Measurements from ENCODE around the gene CLVS2.

CLVS2 gene

GRCh38 chr6:123000244-123000770 lies 4.3 kb downstream of the CLVS2 start:
- in situ Hi-C loops (cut with HindIII; ENCODE audit: low sequenced_read_pairs): no loop called here
- H3K4me3 ChIP-seq (ENCODE audit: low read depth, low read length): no peak overlapping the region
- no peak for TF ChIP-seq CTCF (IDR thresholded peaks at IDR 0.05; ENCODE audit: low read depth, low read length)
- no peak for DNase-seq (ENCODE audit: low read depth, low spot score)

GRCh38 chr6:123001540-123001939 lies 5.5 kb downstream of the CLVS2 start:
- in situ Hi-C loops (cut with HindIII; ENCODE audit: low sequenced_read_pairs): no loop called here
- DNase-seq (ENCODE audit: low read depth, low spot score): no peak
- no peak for TF ChIP-seq CTCF (IDR thresholded peaks at IDR 0.05; ENCODE audit: low read depth, low read length)
- no peak overlapping the region for H3K4me3 ChIP-seq (ENCODE audit: low read depth, low read length)

- TF ChIP-seq CTCF (IDR thresholded peaks at IDR 0.05; ENCODE audit: low read depth, low read length): no peak
- no peak for DNase-seq (ENCODE audit: low read depth, low spot score)
- in situ Hi-C loops (cut with HindIII; ENCODE audit: low sequenced_read_pairs): no loop called here
- no peak overlapping the region for H3K4me3 ChIP-seq (ENCODE audit: low read depth, low read length)
These were observed 11.8 kb downstream of the CLVS2 start for GRCh38 chr6:123007885-123008284.

GRCh38 chr6:123009059-123009458 lies 13.0 kb downstream of the CLVS2 start:
- in situ Hi-C loops (cut with HindIII; ENCODE audit: low sequenced_read_pairs): no loop called here
- TF ChIP-seq CTCF (IDR thresholded peaks at IDR 0.05; ENCODE audit: low read depth, low read length): no peak
- no peak for DNase-seq (ENCODE audit: low read depth, low spot score)
- no peak overlapping the region for H3K4me3 ChIP-seq (ENCODE audit: low read depth, low read length)

- no peak overlapping the region for H3K4me3 ChIP-seq (ENCODE audit: low read depth, low read length)
- no peak for TF ChIP-seq CTCF (IDR thresholded peaks at IDR 0.05; ENCODE audit: low read depth, low read length)
- in situ Hi-C loops (cut with HindIII; ENCODE audit: low sequenced_read_pairs): no loop called here
- DNase-seq (ENCODE audit: low read depth, low spot score): no peak
These were observed 18.8 kb downstream of the CLVS2 start for GRCh38 chr6:123014835-123015234.

- no peak overlapping the region for H3K4me3 ChIP-seq (ENCODE audit: low read depth, low read length)
- TF ChIP-seq CTCF (IDR thresholded peaks at IDR 0.05; ENCODE audit: low read depth, low read length): no peak
- in situ Hi-C loops (cut with HindIII; ENCODE audit: low sequenced_read_pairs): no loop called here
- no peak for DNase-seq (ENCODE audit: low read depth, low spot score)
These were observed 20.5 kb downstream of the CLVS2 start for GRCh38 chr6:123016431-123017103.

Measured in astrocyte of the spinal cord (primary cell).